GM15510 (cell line): ENCODE results near the gene DPYSL3.

Experiments
- POLR2A ChIP-seq: IDR thresholded peaks from 3 replicates; pipeline ENCODE4 v1.6.1; 2011; ENCODE audit warnings: borderline replicate concordance; ENCODE audit not compliant: insufficient read length; ENCODE audit errors: extremely low read depth

DPYSL3 gene

GRCh38 chr5:147509710-147510651 is at the start of gene DPYSL3:
Gene DPYSL3, minus strand, starts transcription at chr5:147510068. Its CDS starts 210 bp downstream, at chr5:147509858.
- no peak for TF ChIP-seq POLR2A

DNA sequence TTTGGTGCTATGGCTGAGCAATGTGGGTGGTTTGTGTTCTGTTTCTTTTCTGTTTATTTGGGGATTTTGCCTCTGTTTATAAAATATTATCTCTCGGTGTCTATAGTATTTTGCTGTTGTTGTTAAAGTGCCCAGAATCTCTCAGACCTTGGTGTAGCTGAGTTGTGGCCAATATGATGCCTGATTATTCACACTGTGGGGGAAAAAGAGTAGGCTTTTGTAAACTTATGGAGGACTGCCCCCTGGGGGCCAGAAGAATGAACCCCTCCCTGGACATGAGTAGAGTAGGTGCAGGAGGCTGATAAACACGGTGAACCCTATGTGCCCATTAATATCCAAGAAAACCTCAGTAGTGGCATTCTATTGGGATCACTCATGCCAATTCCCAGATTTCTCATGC is 49.0 kb upstream of the DPYSL3 start:
- TF ChIP-seq POLR2A = no peak

- no peak for TF ChIP-seq POLR2A
These were observed 48.2 kb upstream of the DPYSL3 start for GRCh38 chr5:147557876-147558745.

GRCh38 chr5:147555176-147555575 is 45.3 kb upstream of the DPYSL3 start:
- TF ChIP-seq POLR2A = no peak

DNA sequence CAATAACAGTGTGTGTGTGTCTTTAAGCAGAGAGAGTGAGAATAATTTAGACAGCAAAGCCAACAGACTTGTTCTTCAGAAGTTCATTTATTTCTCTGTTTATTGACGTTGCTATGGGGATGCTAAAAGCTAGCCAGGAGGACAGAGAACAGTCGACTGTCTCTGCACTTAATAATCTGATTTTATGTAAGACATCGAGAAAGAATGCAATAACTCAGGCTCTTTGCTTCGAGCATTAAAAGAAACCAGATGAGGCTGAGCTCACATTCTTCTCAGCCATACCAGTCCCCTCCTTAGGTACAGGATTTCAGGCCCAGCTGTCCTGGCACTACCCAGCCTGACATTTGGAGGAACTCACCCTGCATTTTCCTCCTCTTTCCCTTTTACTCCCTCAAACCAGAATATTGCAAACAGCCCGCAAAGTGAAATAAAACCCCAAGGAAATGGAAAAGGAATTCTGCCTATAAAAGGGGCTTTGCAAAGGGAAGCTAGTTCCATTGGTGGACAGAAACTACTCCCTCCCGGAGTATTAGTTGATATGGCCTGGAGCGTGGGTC is 44.5 kb upstream of the DPYSL3 start:
- TF ChIP-seq POLR2A = no peak

DNA sequence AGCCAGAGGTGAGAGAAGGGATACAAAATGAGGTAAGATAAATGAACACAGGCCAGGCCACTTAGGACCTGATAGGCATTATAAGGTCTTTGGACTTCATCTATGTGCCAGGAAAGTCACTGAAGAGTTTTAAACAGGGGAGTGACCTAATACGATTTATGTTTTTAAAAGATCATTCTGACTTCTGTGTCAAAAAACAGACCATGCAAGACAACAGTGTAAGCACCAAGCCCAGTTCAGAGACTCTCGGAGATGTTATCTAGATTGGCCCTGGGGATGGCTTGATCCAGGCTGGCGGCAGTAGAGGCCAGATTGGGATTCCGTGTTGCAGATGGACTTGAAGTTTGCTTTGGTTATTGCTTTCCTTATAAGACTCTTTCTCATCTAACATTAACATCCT is 43.0 kb upstream of the DPYSL3 start:
- no peak for TF ChIP-seq POLR2A

- TF ChIP-seq POLR2A = no peak
These were observed 41.8 kb upstream of the DPYSL3 start for GRCh38 chr5:147551677-147552076.

DNA sequence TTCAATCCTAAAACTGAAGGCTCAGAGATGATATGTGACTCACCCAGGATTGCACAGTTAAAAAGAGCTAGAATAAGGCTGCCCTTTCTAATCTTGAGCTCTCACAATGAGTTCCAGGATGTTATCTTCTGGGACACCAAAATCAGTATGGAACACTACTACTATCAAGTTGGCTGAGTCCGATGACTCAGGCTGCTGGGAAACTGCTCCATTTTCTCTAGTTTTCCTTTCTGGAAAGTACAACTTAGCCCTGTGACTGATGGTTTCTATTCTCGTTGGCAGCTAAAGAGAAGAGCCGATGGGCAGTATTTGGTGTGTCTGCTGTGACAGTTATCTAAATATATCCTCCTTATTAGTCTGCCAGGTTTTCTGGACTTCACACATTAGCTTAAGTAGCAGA is 37.9 kb upstream of the DPYSL3 start:
- no peak for TF ChIP-seq POLR2A

GRCh38 chr5:147544556-147544955 is 34.7 kb upstream of the DPYSL3 start:
- no peak for TF ChIP-seq POLR2A

DNA sequence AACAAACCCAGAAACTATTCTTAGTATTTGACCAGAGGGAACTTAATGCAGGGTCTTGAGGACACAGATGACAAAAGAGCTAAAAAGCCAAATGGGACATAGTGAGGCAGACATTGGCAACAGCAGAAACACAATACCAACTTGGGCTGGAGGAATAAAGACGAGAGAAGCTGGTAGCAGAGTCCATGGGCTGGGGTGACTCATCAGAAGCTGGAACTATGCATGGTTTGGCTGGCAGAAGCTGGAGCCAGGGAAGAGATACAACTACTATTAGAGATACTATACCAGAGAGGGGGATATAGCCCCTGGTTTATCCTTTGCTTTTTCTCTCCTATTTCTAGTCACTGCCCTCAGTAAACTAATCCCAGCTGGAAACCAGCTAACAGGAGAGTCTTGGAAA is 29.2 kb upstream of the DPYSL3 start:
- no peak for TF ChIP-seq POLR2A

- TF ChIP-seq POLR2A = no peak
These were observed 28.4 kb upstream of the DPYSL3 start for GRCh38 chr5:147538236-147538635.

DNA sequence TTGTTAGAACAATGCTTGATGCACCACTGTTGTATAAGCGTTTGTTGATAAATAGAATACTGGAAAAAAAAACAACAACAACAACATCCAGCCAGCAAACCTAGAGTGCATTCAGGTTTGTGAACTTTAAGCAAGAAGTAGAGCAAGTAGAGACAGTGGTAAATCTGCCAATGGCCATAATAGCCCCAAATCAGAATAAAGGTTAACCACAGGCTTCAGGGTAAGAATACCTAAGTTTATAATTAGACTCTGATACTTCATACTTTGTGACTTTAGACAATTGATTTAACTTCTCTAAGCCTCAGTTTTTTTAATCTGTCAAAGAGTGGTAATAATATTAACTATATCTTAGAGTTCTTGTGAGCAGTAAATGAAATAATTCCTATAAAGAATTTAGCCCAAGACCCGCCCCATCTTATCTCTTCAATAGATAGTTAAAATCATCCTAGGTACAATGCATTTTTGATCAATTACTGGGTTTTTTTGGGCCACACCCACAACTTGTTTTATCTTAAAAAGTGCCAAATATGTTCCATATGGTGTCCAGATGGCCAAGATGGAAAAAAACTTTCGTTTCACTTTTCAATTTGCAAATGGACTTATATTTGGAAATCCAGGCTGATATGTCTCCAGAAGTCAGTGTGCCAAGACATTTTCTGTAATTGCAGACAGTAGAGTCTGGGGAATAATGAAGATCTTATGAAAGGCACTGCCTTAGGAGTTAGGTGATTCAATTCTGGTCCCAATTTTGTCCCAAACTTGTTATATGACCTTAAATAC is 24.5 kb upstream of the DPYSL3 start:
- TF ChIP-seq POLR2A = no peak

- no peak for TF ChIP-seq POLR2A
These were observed 22.3 kb upstream of the DPYSL3 start for GRCh38 chr5:147532156-147532555.
